ENCODE measurements around the gene UNC93A.

- TF ChIP-seq CTCF (conservative IDR thresholded peaks at IDR 0.05; ENCODE audit: low read depth, low read length) (no peak), EZH2 (IDR thresholded peaks at IDR 0.05; ENCODE audit: borderline replicate concordance, low read depth, low read length, poor library complexity, severe bottlenecking) (no peak)
Measured at GRCh38 chr6:167294651-167295494, 3.8 kb downstream of the UNC93A start.

Measured in A673 (cell line).